Smooth muscle cell of the coronary artery (primary cell): ENCODE measurements around the gene GARIN3. TPM values are rescaled to one million over a fixed set of nuclear protein-coding genes. Genes with fewer than 3 reads are reported as not detected.

Experiments used
- total RNA-seq: library from RNA; depleted of rRNA; stranded (reverse); fragments of >200 nt; gene quantifications from 2 replicates; pipeline ENCODE4 v1.2.3, GENCODE V29; 2014; ENCODE audit warnings: low replicate concordance

The GARIN3 gene
- total RNA-seq = not detected in 2 replicates

GRCh38 chr5:157166214-157167213 lies at the start of gene GARIN3:
Gene GARIN3, minus strand, starts transcription at chr5:157166264. Its CDS starts 96 bp downstream, at chr5:157166168.

GRCh38 chr5:157180374-157181264 lies 14.6 kb upstream of the GARIN3 start, which contains the start of gene ITK:
Gene ITK, plus strand, starts transcription at chr5:157180840. Its CDS starts 138 bp downstream, at chr5:157180978.

GRCh38 chr5:157142317-157143126 lies 23.5 kb downstream of the GARIN3 start, which contains the start of gene MED7:
Gene MED7, minus strand, starts transcription at chr5:157142865. Its CDS starts 3,434 bp downstream, at chr5:157139431.

Other genes with a start within 250 kb of the GARIN3 start
- not detected in 2 replicates for gene TIMD4, start 203.0 kb downstream of the GARIN3 start, total RNA-seq
- gene HAVCR1, start 107.1 kb downstream of the GARIN3 start, total RNA-seq = not detected in 2 replicates
- gene HAVCR2, start 57.2 kb downstream of the GARIN3 start, total RNA-seq = 0.30 and 6.9 TPM in 2 replicates
- 4.3 and 6.4 TPM in 2 replicates for gene MED7, start 23.4 kb downstream of the GARIN3 start, total RNA-seq
- gene ITK, start 14.6 kb upstream of the GARIN3 start, total RNA-seq = not detected in 2 replicates
- 5.8 and 23.4 TPM in 2 replicates for gene CYFIP2, start 99.9 kb upstream of the GARIN3 start, total RNA-seq